Activated naive CD8-positive, alpha-beta T cell treated with anti-CD3 and anti-CD28 coated beads, Interleukin-2, amount 10 ng/mL, durations not matched to agents 7 days and 5 days (primary cell): ENCODE data around the gene HPN. TPM values are rescaled to one million over a fixed set of nuclear protein-coding genes. Genes with fewer than 3 reads are reported as not detected.
A peak's percentile ranks its signal among the peaks of the same experiment; 100 is the strongest.

Experiments
- ATAC-seq: fragments of 150-1000 bp; cut with Tn5 transposase; one replicate; pipeline ENCODE4 v1.10.0; 2021; ENCODE audit warnings: low read depth, moderate library complexity
- POLR2A ChIA-PET: fragments of 350-600 bp; sonication (Branson Sonifier 250); formaldehyde crosslinking; loops from one replicate; lab custom pipeline; 2021; ENCODE audit warnings: antibody characterized with exemption; lab: Charles Lee
- DNase-seq: peaks from one replicate; pipeline ENCODE4 v3.0.0; 2021
- H3K27ac Mint-ChIP-seq: one replicate; pipeline ENCODE4 v1.8.0; 2022; ENCODE audit warnings: mild to moderate bottlenecking, mixed read lengths
- H3K27me3 Mint-ChIP-seq: one replicate; pipeline ENCODE4 v1.8.0; 2022; ENCODE audit warnings: mild to moderate bottlenecking, moderate library complexity, mixed read lengths
- H3K36me3 Mint-ChIP-seq: one replicate; pipeline ENCODE4 v1.8.0; 2021; ENCODE audit warnings: mild to moderate bottlenecking, mixed read lengths
- H3K4me1 Mint-ChIP-seq: one replicate; pipeline ENCODE4 v1.8.0; 2021; ENCODE audit warnings: mixed read lengths
- H3K4me3 Mint-ChIP-seq: one replicate; pipeline ENCODE4 v1.8.0; 2022; ENCODE audit warnings: mild to moderate bottlenecking, moderate library complexity, mixed read lengths
- H3K9me3 Mint-ChIP-seq: one replicate; pipeline ENCODE4 v1.8.0; 2021; ENCODE audit warnings: mixed read lengths
- total RNA-seq, 2 experiments: library from RNA; stranded (reverse); gene quantifications; one replicate each; pipeline ENCODE4 v1.2.3, GENCODE V29; 2021

HPN gene
- total RNA-seq, 2 experiments from 2014 or later = 0.20 TPM; not detected in 1

DNA sequence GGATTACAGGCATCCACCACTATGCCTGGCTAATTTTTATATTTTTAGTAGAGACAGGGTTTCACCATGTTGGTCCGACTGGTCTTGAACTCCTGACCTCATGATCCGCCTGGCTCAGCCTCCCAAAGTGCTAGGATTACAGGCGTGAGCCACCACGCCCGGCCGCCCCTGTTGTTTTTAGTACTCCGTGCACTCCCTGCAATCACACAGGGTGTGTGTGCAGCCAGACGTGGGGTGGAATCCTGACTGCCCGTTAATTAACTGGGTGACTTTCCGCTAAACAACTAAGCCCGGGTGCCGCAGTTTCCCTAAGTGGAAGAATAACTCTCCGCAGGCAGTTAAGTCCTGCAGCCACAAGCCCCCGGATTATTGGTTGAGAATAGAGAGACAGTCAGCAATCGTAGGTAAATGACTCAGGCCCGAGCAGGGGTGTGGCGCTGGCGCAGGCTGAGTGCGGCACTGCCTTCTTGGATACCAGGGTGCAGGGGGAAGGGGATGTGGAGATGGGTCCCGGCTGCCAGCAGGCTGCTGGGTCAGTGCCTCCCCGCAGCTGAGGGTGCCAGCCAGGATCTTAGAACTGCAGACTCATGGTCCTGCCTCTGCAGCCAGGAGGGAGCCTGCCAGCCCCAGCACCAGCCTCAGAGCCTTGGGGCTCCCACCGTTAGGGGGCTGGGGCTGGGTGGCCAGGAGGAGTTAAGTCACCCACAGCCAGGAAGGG is 68.0 kb downstream of the HPN start:
- peaks cover 1% of the 10 kb centered on the region for H3K4me1 Mint-ChIP-seq
- POLR2A ChIA-PET = no interaction called here

GRCh38 chr19:35110974-35111373 is 69.5 kb downstream of the HPN start:
- peaks cover 2% of the 10 kb centered on the region for H3K9me3 Mint-ChIP-seq
- H3K4me3 Mint-ChIP-seq = no peak overlapping the region
- no peak overlapping the region for H3K27ac Mint-ChIP-seq
- H3K27me3 Mint-ChIP-seq = peaks cover 7% of the 10 kb centered on the region
- ATAC-seq = no peak
- DNase-seq = no peak
- H3K4me1 Mint-ChIP-seq = peaks cover 5% of the 10 kb centered on the region
- H3K36me3 Mint-ChIP-seq = peaks cover under 1% of the 10 kb centered on the region
- POLR2A ChIA-PET = interaction anchor here (0.7 kb wide), 1 partner anchor 55 kb away, joined by 3 read pairs; no protein-coding TSS in a partner anchor

More for the DNA sequence above, 68.0 kb downstream of the HPN start:
- DNase-seq (no peak), ATAC-seq (no peak)
- Mint-ChIP-seq H3K36me3 (peaks cover 2% of the 10 kb centered on the region), H3K27me3 (peaks cover 7% of the 10 kb centered on the region), H3K4me3 (no peak overlapping the region), H3K27ac (no peak overlapping the region), H3K9me3 (peaks cover 3% of the 10 kb centered on the region)

- POLR2A ChIA-PET = no interaction called here
- Mint-ChIP-seq H3K36me3 (no peaks in the 10 kb centered on the region), H3K9me3 (no peaks in the 10 kb centered on the region), H3K27ac (no peak overlapping the region), H3K27me3 (peaks cover 7% of the 10 kb centered on the region), H3K4me3 (no peak overlapping the region), H3K4me1 (peaks cover 5% of the 10 kb centered on the region)
- ATAC-seq (no peak), DNase-seq (no peak)
Observed at GRCh38 chr19:35112995-35113688, 71.6 kb downstream of the HPN start.

DNA sequence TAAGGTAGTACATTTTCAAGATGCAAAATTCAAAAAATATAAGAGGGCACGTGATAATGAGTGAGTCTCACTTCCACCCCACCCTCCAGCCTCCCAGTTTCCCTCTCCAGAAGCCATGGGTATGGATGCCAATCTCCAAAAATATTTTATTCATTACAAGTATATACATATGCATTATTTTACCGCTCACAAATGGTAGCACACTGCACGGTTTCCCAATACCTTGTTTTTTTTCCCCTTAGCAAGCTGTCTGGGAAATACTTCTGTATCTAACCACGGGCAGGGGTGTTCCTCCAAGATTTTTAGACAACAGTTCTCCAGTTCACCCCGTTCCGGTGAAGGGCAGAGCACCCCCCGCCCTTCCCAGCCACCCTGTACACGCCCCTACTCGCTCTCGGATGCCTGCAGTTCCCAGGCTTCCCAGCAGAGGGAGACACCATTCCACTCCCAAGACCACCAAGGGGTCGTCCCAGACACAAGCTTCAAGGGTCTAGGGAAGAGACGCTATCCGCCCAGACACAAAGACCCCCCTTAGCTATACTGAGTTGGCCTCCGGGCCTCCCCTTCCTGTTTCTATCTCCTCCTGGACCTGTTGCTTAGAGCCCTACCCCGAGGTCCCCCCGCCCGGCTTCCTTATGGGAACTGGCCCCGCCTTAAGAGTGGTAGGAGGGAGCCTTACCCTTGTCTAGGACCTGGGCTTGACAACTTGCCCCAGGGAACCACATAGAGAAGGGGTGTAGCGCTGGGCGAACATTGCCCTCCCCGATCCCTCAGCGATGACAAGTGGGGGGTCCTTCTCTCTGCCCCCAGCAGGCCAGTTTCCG is 73.0 kb downstream of the HPN start:
- H3K4me3 Mint-ChIP-seq = peak overlapping the region; percentile 12
- ATAC-seq = peak; percentile 66
- POLR2A ChIA-PET = interaction anchor here (0.5 kb wide), 1 partner anchor 628 kb away, joined by 3 read pairs; no protein-coding TSS in a partner anchor
- H3K27me3 Mint-ChIP-seq = peaks cover 7% of the 10 kb centered on the region
- H3K9me3 Mint-ChIP-seq = no peaks in the 10 kb centered on the region
- peak; percentile 78 for DNase-seq
- H3K4me1 Mint-ChIP-seq = peaks cover 5% of the 10 kb centered on the region
- no peak overlapping the region for H3K27ac Mint-ChIP-seq
- no peaks in the 10 kb centered on the region for H3K36me3 Mint-ChIP-seq

- POLR2A ChIA-PET = no interaction called here
- H3K36me3 Mint-ChIP-seq = no peaks in the 10 kb centered on the region
- no peaks in the 10 kb centered on the region for H3K9me3 Mint-ChIP-seq
- DNase-seq (no peak), ATAC-seq (no peak)
- H3K4me1 Mint-ChIP-seq = peaks cover 5% of the 10 kb centered on the region
- H3K4me3 Mint-ChIP-seq = peak within 1 kb of the TSS; percentile 12
- peaks cover 3% of the 10 kb centered on the region for H3K27me3 Mint-ChIP-seq
- H3K27ac Mint-ChIP-seq = no peak within 1 kb of the TSS
Observed at GRCh38 chr19:35115177-35115951, 73.8 kb downstream of the HPN start, which contains the start of gene FXYD3. Gene FXYD3 (plus strand): TSS chr19:35115823. CDS start chr19:35119377, 3,554 bp downstream.

Other genes with a start within 250 kb of the HPN start
- gene ZNF30, start 114.8 kb upstream of the HPN start, total RNA-seq = 1 to 10 TPM; 5.7 to 5.9 TPM
- 10 to 100 TPM; 21.4 to 24.9 TPM for gene ZNF792, start 77.5 kb upstream of the HPN start, total RNA-seq
- 100 to 1,000 TPM; 173 to 187 TPM for gene GRAMD1A, start 41.4 kb upstream of the HPN start, total RNA-seq
- gene SCN1B, start 11.3 kb upstream of the HPN start, total RNA-seq = 1 to 10 TPM in 1 of 2 experiments, under 1 TPM in 1; 0.85 to 1.2 TPM
- not detected for gene FXYD3, start 74.1 kb downstream of the HPN start, total RNA-seq
- under 1 TPM; 0.28 to 0.44 TPM for gene LGI4, start 93.3 kb downstream of the HPN start, total RNA-seq
- gene FXYD1, start 97.1 kb downstream of the HPN start, total RNA-seq = not detected
- 1 to 10 TPM; 5.3 to 6.5 TPM for gene FXYD7, start 101.5 kb downstream of the HPN start, total RNA-seq
- 100 to 1,000 TPM; 353 to 360 TPM for gene FXYD5, start 113.0 kb downstream of the HPN start, total RNA-seq
- not detected for gene FAM187B, start 187.0 kb downstream of the HPN start, total RNA-seq
- gene LSR, start 207.3 kb downstream of the HPN start, total RNA-seq = 10 to 100 TPM; 33.2 to 36.3 TPM
- gene USF2, start 227.2 kb downstream of the HPN start, total RNA-seq = 100 to 1,000 TPM; 149 to 159 TPM
- 1 to 10 TPM; 1.0 to 1.1 TPM for gene HAMP, start 240.8 kb downstream of the HPN start, total RNA-seq